ENCODE results near the gene FARP1. TPM values are rescaled to one million over a fixed set of nuclear protein-coding genes. Genes with fewer than 3 reads are reported as not detected.

FARP1 gene
- total RNA-seq, 4 donors from 2014 or later, result 21.2 to 56.5 (median 35.1) TPM

GRCh38 chr13:98105929-98106336 lies 37.0 kb upstream of the FARP1 start:
- Histone ChIP-seq H3K36me3 (no peaks in the 10 kb centered on the region), H3K4me3 (no peak overlapping the region), H3K4me1 (no peaks in the 10 kb centered on the region), H3K27ac (replicated peaks in 1 of 4) (no peak overlapping the region), H3K27me3 (peaks cover 0 to 4% (median 0%) of the 10 kb centered on the region in 4 donors), H3K9me3 (no peaks in the 10 kb centered on the region)
- WGBS, result 35% methylated on average over 3 of the region's 3 CpGs
- intact Hi-C loops (cut with DNase I), result no loop called here
- no peak for DNase-seq (ENCODE audit: extremely low spot score)
- no peak for TF ChIP-seq POLR2A (IDR thresholded peaks at IDR 0.05; ENCODE audit: low read depth)
- no peak for TF ChIP-seq CTCF (IDR thresholded peaks at IDR 0.05)
- TF ChIP-seq POLR2AphosphoS5 (IDR thresholded peaks at IDR 0.05), result no peak
- no peak for TF ChIP-seq EP300 (IDR thresholded peaks at IDR 0.05)

GRCh38 chr13:98108341-98108740 lies 34.6 kb upstream of the FARP1 start:
- no peak for DNase-seq (ENCODE audit: extremely low spot score)
- no peaks in the 10 kb centered on the region for H3K9me3 ChIP-seq
- TF ChIP-seq POLR2AphosphoS5 (IDR thresholded peaks at IDR 0.05) (no peak), CTCF (IDR thresholded peaks at IDR 0.05) (no peak), EP300 (IDR thresholded peaks at IDR 0.05) (no peak), POLR2A (IDR thresholded peaks at IDR 0.05; ENCODE audit: low read depth) (no peak)
- no peaks in the 10 kb centered on the region for H3K4me1 ChIP-seq
- WGBS, result 87% methylated on average over 3 of the region's 3 CpGs
- intact Hi-C loops (cut with DNase I), result no loop called here
- peaks cover 0 to 4% (median 0%) of the 10 kb centered on the region in 4 donors for H3K27me3 ChIP-seq
- H3K27ac ChIP-seq (replicated peaks in 1 of 4), result no peak overlapping the region
- no peak overlapping the region for H3K4me3 ChIP-seq
- H3K36me3 ChIP-seq, result no peaks in the 10 kb centered on the region

GRCh38 chr13:98109226-98109853 lies 33.6 kb upstream of the FARP1 start:
- Histone ChIP-seq H3K9me3 (no peaks in the 10 kb centered on the region), H3K4me3 (no peak overlapping the region), H3K4me1 (no peaks in the 10 kb centered on the region), H3K27me3 (no peaks in the 10 kb centered on the region), H3K27ac (replicated peaks in 1 of 4) (no peak overlapping the region), H3K36me3 (no peaks in the 10 kb centered on the region)
- DNase-seq (ENCODE audit: extremely low spot score), result no peak
- 86% methylated on average over 7 of the region's 7 CpGs for WGBS
- TF ChIP-seq POLR2AphosphoS5 (IDR thresholded peaks at IDR 0.05), result no peak
- TF ChIP-seq POLR2A (IDR thresholded peaks at IDR 0.05; ENCODE audit: low read depth), result no peak
- TF ChIP-seq CTCF (IDR thresholded peaks at IDR 0.05), result no peak
- no peak for TF ChIP-seq EP300 (IDR thresholded peaks at IDR 0.05)
- intact Hi-C loops (cut with DNase I), result no loop called here

GRCh38 chr13:98110749-98111148 lies 32.1 kb upstream of the FARP1 start:
- no peak for TF ChIP-seq POLR2AphosphoS5 (IDR thresholded peaks at IDR 0.05)
- no peak for TF ChIP-seq CTCF (IDR thresholded peaks at IDR 0.05)
- TF ChIP-seq EP300 (IDR thresholded peaks at IDR 0.05), result no peak
- no peak for TF ChIP-seq POLR2A (IDR thresholded peaks at IDR 0.05; ENCODE audit: low read depth)
- Histone ChIP-seq H3K27me3 (no peaks in the 10 kb centered on the region), H3K27ac (replicated peaks in 1 of 4) (no peak overlapping the region), H3K36me3 (no peaks in the 10 kb centered on the region), H3K4me1 (no peaks in the 10 kb centered on the region), H3K4me3 (no peak overlapping the region), H3K9me3 (no peaks in the 10 kb centered on the region)
- DNase-seq (ENCODE audit: extremely low spot score), result no peak
- WGBS, result 87% methylated on average over 5 of the region's 5 CpGs
- intact Hi-C loops (cut with DNase I), result no loop called here

All from esophagus muscularis mucosa (tissue), 4 donors.